Right lobe of liver (tissue), 6 donors: Measurements from ENCODE around the gene OR2F2. TPM values are rescaled to one million over a fixed set of nuclear protein-coding genes. Genes with fewer than 3 reads are reported as not detected.

ENCODE experiments used
- ATAC-seq, 4 donors: fragments of 200-7000 bp; cut with Tn5 transposase; one replicate each; pipeline ENCODE4 v1.9.1; 2020; ENCODE audit warnings: mild to moderate bottlenecking in 4 of 4, moderate library complexity in 4 of 4
- DNase-seq, 3 donors: peaks; one replicate each; pipeline ENCODE4 v3.0.0-alpha.2; 2020
- H3K27ac ChIP-seq, 3 donors: fragments of 200-600 bp; one replicate each; pipeline ENCODE4 v1.8.0; 2022
- H3K27me3 ChIP-seq, 2 donors: fragments of 200-600 bp; one replicate each; pipeline ENCODE4 v1.8.0; 2022
- H3K36me3 ChIP-seq, 4 donors: fragments of 200-600 bp; sonication (generic) in 1 of 4; one replicate each; pipeline versions ENCODE4 v1.5.1 to v1.8.0; 2017 to 2022; ENCODE audit warnings: control low read depth in 1 of 4
- H3K4me1 ChIP-seq, 4 donors: fragments of 200-600 bp; sonication (generic) in 1 of 4; one replicate each; pipeline versions ENCODE4 v1.5.1 to v1.8.0; 2017 to 2022; ENCODE audit warnings: control low read depth in 1 of 4
- H3K4me3 ChIP-seq, 3 donors: fragments of 200-600 bp; one replicate each; pipeline ENCODE4 v1.8.0; 2022
- H3K9me3 ChIP-seq, 4 donors: fragments of 200-600 bp; sonication (generic) in 1 of 4; one replicate each; pipeline versions ENCODE4 v1.5.1 to v1.8.0; 2017 to 2022; ENCODE audit warnings: control low read depth in 1 of 4
- POLR2A ChIP-seq: fragments of 450-650 bp; IDR thresholded peaks from one replicate; pipeline ENCODE4 v1.6.1; 2017; ENCODE audit warnings: antibody characterized with exemption, mild to moderate bottlenecking
- WGBS: methylation state at CpG from one replicate; pipeline ENCODE4 v1.1.6; 2018; ENCODE audit warnings: low coverage, low lambda C conversion rate; ENCODE audit not compliant: insufficient coverage; ENCODE audit errors: missing lambda C conversion rate; 5-methylcytosine and 5-hydroxymethylcytosine counted together
- intact Hi-C, 2 donors: fragments of 100-400 bp; cut with DNase I; formaldehyde crosslinking; loops; one replicate each; pipeline versions ENCODE4 v1.11.2 to v1.14.1; 2022
- total RNA-seq, 6 experiments: library from RNA; depleted of rRNA in 2 of 6; stranded (reverse); fragments of >200 nt in 2 of 6; fragmentation: NEBNext Ultra II Directional in 3 of 6; extraction: Animal tissue kit (Norgen Biotek cat#: 25700) in 3 of 6; gene quantifications; one replicate each; pipeline versions ENCODE4 v1.1.0 to v1.2.4, GENCODE V29; 2016 to 2023
- TF ChIP-seq, protein P1 (sequence below), 4 donors: fragments of 200-600 bp in 3 of 4; fragments of 450-650 bp in 1 of 4; IDR thresholded peaks; one replicate each; pipeline versions ENCODE4 v1.5.1 to v1.8.0; 2016 to 2022; ENCODE audit warnings: antibody characterized with exemption in 4 of 4, mild to moderate bottlenecking in 2 of 4
- donor health status: DM: no; HTN: yes; CAD: no.
- donor health status: DM: no; HTN: no; CAD: no.
- donor health status: DM: no; HTN: no; CAD: no.
- donor health status: DM: no; HTN: yes; CAD: no.
- donor health status: DM: no; HTN: yes; CAD: no.

OR2F2 gene
- total RNA-seq, 6 experiments from 2014 or later = not detected

DNA sequence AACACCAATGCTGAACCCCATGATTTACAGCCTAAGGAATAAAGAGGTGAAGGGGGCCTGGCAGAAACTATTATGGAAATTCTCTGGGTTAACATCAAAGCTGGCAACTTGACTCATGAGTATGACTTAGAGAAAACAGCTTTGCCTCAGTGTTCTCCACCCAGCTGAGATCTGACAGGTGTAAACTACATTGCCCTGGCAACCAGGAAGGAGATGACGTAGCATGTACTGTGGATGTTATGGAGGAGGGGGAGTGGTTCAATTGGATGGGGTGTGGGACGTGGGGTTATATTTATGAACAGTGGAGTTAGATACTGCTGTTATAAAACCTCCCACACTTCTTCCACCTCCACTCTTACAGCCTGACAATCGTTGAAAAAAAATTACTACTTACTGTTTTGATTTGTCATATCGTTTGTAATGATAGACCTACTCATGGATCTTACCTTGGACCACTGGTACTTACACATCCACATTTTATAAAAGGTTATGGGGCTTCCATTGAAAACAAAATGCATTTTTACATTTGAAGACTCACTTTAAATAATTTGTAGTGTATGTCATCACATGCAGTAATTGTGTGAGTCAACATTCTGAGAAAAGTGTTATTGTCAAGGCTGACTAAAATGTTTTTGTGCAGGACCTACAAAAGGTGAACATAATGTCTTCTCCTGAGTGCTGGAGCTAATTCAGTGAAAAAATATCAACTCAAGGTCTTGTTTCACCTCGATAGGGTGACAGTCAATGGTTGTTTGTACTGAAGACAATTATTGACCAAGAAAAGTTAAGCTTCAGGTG is 26.0 kb downstream of the OR2F2 start:
- 41% methylated on average over 5 of the region's 5 CpGs for WGBS
- intact Hi-C loops = no loop called here
- ATAC-seq = no peak
- Histone ChIP-seq H3K27me3 (no peaks in the 10 kb centered on the region), H3K4me1 (no peaks in the 10 kb centered on the region), H3K27ac (no peak overlapping the region), H3K4me3 (no peak overlapping the region), H3K9me3 (no peaks in the 10 kb centered on the region), H3K36me3 (no peaks in the 10 kb centered on the region)
- DNase-seq = no peak
- TF ChIP-seq, protein P1, sequence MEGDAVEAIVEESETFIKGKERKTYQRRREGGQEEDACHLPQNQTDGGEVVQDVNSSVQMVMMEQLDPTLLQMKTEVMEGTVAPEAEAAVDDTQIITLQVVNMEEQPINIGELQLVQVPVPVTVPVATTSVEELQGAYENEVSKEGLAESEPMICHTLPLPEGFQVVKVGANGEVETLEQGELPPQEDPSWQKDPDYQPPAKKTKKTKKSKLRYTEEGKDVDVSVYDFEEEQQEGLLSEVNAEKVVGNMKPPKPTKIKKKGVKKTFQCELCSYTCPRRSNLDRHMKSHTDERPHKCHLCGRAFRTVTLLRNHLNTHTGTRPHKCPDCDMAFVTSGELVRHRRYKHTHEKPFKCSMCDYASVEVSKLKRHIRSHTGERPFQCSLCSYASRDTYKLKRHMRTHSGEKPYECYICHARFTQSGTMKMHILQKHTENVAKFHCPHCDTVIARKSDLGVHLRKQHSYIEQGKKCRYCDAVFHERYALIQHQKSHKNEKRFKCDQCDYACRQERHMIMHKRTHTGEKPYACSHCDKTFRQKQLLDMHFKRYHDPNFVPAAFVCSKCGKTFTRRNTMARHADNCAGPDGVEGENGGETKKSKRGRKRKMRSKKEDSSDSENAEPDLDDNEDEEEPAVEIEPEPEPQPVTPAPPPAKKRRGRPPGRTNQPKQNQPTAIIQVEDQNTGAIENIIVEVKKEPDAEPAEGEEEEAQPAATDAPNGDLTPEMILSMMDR (IDR thresholded peaks at IDR 0.05) = no peak
- no peak for TF ChIP-seq POLR2A

DNA sequence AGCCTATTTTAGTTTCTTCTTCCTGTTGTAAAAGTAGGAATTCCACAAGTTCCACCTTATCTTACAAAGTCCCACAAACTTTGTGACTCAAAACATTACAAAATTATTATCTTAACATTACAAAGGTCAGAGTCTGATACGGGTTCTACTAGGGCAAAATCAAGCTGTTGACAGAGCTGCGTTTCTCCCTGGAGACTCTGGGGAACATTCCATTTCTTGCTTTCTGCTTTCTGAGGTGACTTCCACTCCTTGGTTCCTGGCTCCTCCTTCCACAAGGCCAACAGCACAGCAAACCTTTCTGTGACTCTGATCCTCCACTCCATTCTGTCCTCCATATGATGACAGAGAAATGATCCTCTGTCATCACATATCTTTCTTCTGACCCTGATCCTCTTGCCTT is 30.2 kb downstream of the OR2F2 start:
- Histone ChIP-seq H3K27me3 (no peaks in the 10 kb centered on the region), H3K27ac (no peak overlapping the region), H3K36me3 (no peaks in the 10 kb centered on the region), H3K4me1 (no peaks in the 10 kb centered on the region), H3K9me3 (no peaks in the 10 kb centered on the region), H3K4me3 (no peak overlapping the region)
- ATAC-seq = peak in 2 of 4 donors; percentile 17 to 45
- WGBS = 27% methylated on average over 2 of the region's 2 CpGs
- intact Hi-C loops = no loop called here
- no peak for DNase-seq
- TF ChIP-seq POLR2A = no peak
- TF ChIP-seq, protein P1 (IDR thresholded peaks at IDR 0.05) = no peak

DNA sequence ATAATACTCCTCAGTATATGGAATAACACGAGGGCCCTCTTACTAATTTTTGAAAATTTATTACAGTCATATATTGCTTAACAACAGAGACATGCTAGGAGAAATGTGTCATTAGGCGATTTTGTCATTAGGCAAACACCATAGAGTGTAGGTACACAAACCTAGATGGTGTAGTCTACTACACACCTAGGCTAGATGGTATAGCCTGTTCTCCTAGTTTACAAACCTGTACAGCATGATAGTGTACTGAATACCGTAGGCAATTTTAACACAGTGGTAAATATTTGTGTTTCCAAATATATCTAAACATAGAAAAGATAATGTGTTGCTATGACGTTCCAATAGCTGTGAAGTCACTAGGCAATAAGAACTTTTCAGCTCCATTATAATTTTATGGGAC is 32.4 kb downstream of the OR2F2 start:
- ATAC-seq (no peak), DNase-seq (no peak)
- no peak overlapping the region for H3K27ac ChIP-seq
- 40% methylated on average over 4 of the region's 4 CpGs for WGBS
- intact Hi-C loops = no loop called here
- no peaks in the 10 kb centered on the region for H3K27me3 ChIP-seq
- no peaks in the 10 kb centered on the region for H3K36me3 ChIP-seq
- H3K9me3 ChIP-seq = no peaks in the 10 kb centered on the region
- no peak overlapping the region for H3K4me3 ChIP-seq
- no peaks in the 10 kb centered on the region for H3K4me1 ChIP-seq
- TF ChIP-seq POLR2A = no peak
- TF ChIP-seq, protein P1 (IDR thresholded peaks at IDR 0.05) = no peak

DNA sequence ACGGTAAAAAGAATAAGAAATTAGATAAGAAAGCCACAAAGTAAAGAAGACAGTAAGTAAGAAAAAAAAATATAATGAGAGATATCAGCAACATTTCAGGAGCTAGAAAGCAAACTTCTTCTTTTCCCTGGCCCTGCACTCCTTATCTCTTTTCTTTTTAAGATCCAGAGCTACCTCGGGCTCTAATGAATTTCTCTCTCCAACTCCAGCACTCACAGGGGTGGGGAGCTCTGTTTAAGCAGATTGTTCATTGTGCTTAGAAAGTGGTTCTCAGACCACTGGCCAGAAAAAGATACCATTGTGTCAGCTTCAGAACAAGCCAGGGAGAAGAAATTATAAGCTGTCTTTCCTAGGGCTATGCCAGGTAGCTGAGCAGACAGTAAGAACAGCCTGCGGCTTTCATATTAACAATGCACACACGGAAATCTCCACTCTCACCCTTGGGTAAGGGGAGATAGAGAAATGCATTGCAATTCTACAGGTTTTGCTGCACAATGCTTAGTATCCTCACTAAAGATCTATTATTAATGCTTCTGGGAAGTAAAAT is 38.9 kb downstream of the OR2F2 start:
- no peak for DNase-seq
- Histone ChIP-seq H3K27ac (no peak overlapping the region), H3K36me3 (no peaks in the 10 kb centered on the region), H3K9me3 (no peaks in the 10 kb centered on the region), H3K27me3 (no peaks in the 10 kb centered on the region), H3K4me1 (no peaks in the 10 kb centered on the region), H3K4me3 (no peak overlapping the region)
- no peak for ATAC-seq
- intact Hi-C loops = no loop called here
- WGBS = 58% methylated on average over 4 of the region's 4 CpGs
- TF ChIP-seq, protein P1 (IDR thresholded peaks at IDR 0.05) = no peak
- no peak for TF ChIP-seq POLR2A
